Measurements from ENCODE around the gene GAS7. TPM values are rescaled to one million over a fixed set of nuclear protein-coding genes. Genes with fewer than 3 reads are reported as not detected.

Gene GAS7
- total and polyA plus RNA-seq, 3 donors from 2014 or later: 70.2 to 184 (median 152) TPM

DNA sequence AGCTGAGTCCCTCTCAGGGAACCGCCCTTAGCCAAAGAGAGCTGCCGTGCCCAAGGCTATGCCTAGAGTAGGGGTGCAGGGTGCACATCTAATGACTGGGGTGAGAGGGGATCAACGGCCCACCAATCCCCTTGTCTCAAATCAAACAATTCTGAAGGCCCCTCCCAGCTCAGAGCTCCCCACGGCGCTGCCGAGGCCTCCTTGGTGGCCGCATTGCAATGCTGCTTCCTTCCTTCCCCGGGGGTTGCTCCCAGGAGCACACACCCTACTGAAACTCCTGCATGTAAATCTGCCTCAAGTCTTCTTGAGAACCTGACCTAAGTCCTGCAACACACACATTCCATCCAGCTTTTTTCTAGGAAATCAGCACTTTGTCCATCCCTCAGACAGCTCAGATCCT, 212.8 kb downstream of the GAS7 start:
- intact Hi-C loops (cut with DNase I; ENCODE audit: low total_unique reads): no loop called here
- no peaks in the 10 kb centered on the region for H3K27me3 ChIP-seq
- TF ChIP-seq POLR2A (IDR thresholded peaks at IDR 0.05): no peak

DNA sequence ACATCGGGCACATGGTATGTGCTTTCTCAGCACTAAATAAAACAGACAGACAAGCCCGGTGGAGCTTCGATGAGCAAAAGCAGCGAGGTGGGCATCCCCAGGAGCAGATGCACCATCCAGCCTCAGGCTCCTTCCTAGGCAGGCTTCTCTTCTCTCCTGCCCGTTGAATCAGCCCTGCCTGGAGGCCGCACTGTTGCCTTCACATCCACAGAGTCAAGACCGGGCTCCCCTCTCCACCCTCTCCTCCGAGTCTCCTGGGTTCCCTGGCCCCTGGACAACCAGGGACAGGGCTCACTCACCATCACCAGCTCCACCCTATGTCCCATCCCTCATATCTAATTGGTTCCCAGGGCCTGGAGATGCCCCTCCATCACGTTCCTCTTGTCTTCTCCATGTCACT, 213.6 kb downstream of the GAS7 start:
- TF ChIP-seq, protein P1, sequence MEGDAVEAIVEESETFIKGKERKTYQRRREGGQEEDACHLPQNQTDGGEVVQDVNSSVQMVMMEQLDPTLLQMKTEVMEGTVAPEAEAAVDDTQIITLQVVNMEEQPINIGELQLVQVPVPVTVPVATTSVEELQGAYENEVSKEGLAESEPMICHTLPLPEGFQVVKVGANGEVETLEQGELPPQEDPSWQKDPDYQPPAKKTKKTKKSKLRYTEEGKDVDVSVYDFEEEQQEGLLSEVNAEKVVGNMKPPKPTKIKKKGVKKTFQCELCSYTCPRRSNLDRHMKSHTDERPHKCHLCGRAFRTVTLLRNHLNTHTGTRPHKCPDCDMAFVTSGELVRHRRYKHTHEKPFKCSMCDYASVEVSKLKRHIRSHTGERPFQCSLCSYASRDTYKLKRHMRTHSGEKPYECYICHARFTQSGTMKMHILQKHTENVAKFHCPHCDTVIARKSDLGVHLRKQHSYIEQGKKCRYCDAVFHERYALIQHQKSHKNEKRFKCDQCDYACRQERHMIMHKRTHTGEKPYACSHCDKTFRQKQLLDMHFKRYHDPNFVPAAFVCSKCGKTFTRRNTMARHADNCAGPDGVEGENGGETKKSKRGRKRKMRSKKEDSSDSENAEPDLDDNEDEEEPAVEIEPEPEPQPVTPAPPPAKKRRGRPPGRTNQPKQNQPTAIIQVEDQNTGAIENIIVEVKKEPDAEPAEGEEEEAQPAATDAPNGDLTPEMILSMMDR (IDR thresholded peaks at IDR 0.05): no peak
- TF ChIP-seq POLR2A (IDR thresholded peaks at IDR 0.05): no peak
- Histone ChIP-seq H3K4me1 (peaks cover 2% of the 10 kb centered on the region), H3K36me3 (ENCODE audit: low read depth, missing control alignments) (no peaks in the 10 kb centered on the region), H3K27me3 (no peaks in the 10 kb centered on the region), H3K4me3 (no peak overlapping the region), H3K27ac (no peak overlapping the region), H3K9me3 (no peaks in the 10 kb centered on the region)
- intact Hi-C loops (cut with DNase I; ENCODE audit: low total_unique reads): no loop called here
- WGBS, 2 donors: 90 to 94% methylated on average over 7 to 9 of the region's 9 CpGs
- DNase-seq: no peak

More for the DNA sequence above, 212.8 kb downstream of the GAS7 start:
- Histone ChIP-seq H3K36me3 (ENCODE audit: low read depth, missing control alignments) (no peaks in the 10 kb centered on the region), H3K4me1 (peaks cover 2% of the 10 kb centered on the region), H3K27ac (no peak overlapping the region), H3K9me3 (no peaks in the 10 kb centered on the region), H3K4me3 (no peak overlapping the region)
- 89 to 100% methylated on average over 2 to 8 of the region's 8 CpGs for WGBS, 2 donors
- no peak for DNase-seq

DNA sequence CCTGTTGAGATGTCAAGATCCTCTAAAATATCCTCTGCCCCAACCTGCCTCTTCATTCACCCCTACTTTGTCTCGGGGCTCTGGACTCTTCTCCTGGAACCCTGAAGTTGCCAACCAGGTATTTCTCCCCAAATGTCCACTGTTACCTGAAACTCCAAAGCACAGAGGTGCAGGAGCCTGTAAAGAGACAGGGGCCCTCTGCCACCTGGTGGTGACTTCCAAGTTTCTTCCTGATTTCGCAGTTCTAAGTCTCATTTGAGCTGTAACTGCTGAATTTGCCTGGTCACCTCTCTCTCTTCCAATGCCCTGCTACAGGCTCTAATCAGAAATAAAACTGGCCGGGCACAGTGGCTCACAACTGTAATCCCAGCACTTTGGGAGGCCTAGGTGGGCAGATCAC, 216.2 kb downstream of the GAS7 start:
- no peaks in the 10 kb centered on the region for H3K27me3 ChIP-seq
- intact Hi-C loops (cut with DNase I; ENCODE audit: low total_unique reads): no loop called here
- H3K9me3 ChIP-seq: no peaks in the 10 kb centered on the region
- no peak for DNase-seq
- no peaks in the 10 kb centered on the region for H3K36me3 ChIP-seq (ENCODE audit: low read depth, missing control alignments)
- no peak overlapping the region for H3K4me3 ChIP-seq
- WGBS, 2 donors: 89 to 90% methylated on average over 2 to 3 of the region's 3 CpGs
- TF ChIP-seq POLR2A (IDR thresholded peaks at IDR 0.05): no peak
- TF ChIP-seq, protein P1 (IDR thresholded peaks at IDR 0.05): peak in 2 of 3 experiments; percentile 1 to 18
- H3K4me1 ChIP-seq: no peaks in the 10 kb centered on the region
- H3K27ac ChIP-seq: no peak overlapping the region

DNA sequence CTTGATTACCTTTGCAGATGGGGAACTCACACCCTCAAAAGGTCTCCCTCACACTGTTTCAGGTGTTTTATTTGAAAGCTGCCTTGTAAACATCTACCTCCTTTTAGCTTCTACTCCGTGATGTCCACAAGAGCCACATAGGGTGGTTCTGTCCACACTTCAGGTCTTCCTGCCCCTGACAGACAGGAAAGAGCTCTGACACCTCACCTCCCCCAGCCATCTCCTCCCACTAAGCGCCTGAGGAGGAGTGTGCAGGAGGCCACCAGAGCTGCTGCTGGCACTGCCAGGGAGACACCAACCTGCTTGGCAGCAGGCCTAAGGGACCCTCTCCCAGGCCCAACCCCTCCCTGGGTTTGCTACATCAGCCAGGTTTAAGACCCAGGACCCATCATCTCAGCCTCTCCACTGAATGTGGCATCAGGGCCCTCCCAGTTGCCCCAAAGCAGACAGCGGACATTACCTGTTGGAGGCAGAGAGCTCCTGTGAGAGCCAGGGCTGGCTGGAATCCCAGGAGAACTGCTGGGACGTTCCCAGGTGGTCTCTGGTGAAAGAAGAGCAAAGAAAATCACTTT, 217.0 kb downstream of the GAS7 start:
- TF ChIP-seq, protein P1 (IDR thresholded peaks at IDR 0.05): no peak
- TF ChIP-seq POLR2A (IDR thresholded peaks at IDR 0.05): no peak
- 85 to 89% methylated on average over 4 of the region's 4 CpGs for WGBS, 2 donors

DNA sequence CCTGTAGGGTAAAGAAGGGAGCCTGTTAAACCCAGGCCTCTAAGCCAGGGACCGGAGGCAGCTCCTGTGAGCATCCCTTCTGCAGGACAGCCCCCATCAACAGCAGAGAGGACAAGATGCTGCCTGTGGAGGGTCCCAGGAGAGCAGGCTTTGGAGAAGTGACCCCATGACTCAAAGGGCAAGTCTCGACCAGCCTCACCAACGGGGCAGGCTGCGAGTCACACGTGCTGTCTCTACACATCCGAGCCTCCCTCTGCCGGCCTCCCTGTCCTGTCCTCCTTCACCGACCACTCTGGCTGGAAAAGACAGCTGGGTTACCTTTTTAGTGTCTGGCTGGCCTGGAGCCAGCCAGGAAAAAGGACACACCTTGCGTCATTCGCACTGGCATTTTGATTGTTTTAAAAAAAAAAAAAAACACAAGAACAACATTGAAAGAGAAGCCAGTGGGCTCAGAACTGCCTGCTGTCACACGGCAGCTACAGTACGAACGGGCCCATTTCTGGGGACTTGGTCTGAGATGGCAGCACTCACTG, 218.9 kb downstream of the GAS7 start:
- intact Hi-C loops (cut with DNase I; ENCODE audit: low total_unique reads): no loop called here
- DNase-seq: no peak
- TF ChIP-seq POLR2A (IDR thresholded peaks at IDR 0.05): no peak
- TF ChIP-seq, protein P1 (IDR thresholded peaks at IDR 0.05): no peak
- Histone ChIP-seq H3K4me1 (no peaks in the 10 kb centered on the region), H3K27me3 (no peaks in the 10 kb centered on the region), H3K9me3 (no peaks in the 10 kb centered on the region), H3K4me3 (no peak overlapping the region), H3K36me3 (ENCODE audit: low read depth, missing control alignments) (no peaks in the 10 kb centered on the region), H3K27ac (no peak overlapping the region)
- 88 to 89% methylated on average over 13 of the region's 13 CpGs for WGBS, 2 donors

More for the DNA sequence above, 217.0 kb downstream of the GAS7 start:
- H3K9me3 ChIP-seq: no peaks in the 10 kb centered on the region
- intact Hi-C loops (cut with DNase I; ENCODE audit: low total_unique reads): no loop called here
- H3K27me3 ChIP-seq: no peaks in the 10 kb centered on the region
- no peaks in the 10 kb centered on the region for H3K36me3 ChIP-seq (ENCODE audit: low read depth, missing control alignments)
- no peaks in the 10 kb centered on the region for H3K4me1 ChIP-seq
- DNase-seq: no peak
- no peak overlapping the region for H3K27ac ChIP-seq
- H3K4me3 ChIP-seq: no peak overlapping the region
